GM12801 (cell line): ENCODE measurements around the gene UFD1.

Experiments used
- CTCF ChIP-seq: IDR thresholded peaks from one replicate; pipeline ENCODE4 v1.5.1; 2011; ENCODE audit warnings: control low read depth; ENCODE audit not compliant: insufficient read length; ENCODE audit errors: extremely low read depth

The UFD1 gene

DNA sequence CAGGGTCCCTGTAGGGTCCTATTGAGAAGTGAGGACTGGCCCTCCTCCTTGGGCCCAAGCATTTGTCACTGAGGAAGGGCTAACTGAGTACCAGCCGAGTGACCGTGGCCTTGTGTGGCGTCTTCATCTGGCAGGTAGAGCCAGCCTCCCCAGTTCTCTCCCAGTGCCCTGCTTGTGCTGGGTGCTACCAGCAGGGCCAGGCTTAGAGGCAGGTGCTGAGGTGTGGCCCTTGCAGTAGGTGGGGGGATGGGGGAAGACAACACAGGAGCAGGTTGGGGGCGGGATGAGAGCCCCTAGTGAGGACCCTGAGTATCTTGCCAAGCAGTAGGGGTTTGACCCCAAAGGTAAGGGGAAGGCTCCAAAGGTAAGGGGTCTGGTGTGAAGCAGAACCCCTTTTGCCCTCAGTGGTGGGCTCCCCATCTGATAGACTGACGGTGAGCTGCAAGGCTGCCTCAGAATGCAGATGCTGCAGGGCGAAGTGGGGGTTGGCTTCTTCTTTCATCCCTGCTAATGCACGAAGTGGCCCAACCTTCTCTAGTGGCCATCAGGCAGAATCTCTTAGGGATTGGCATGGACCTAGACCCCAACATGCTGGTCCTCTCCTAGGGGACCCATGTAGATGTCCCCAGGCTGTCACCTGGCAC lies 20.4 kb upstream of the UFD1 start:
- TF ChIP-seq CTCF: no peak

DNA sequence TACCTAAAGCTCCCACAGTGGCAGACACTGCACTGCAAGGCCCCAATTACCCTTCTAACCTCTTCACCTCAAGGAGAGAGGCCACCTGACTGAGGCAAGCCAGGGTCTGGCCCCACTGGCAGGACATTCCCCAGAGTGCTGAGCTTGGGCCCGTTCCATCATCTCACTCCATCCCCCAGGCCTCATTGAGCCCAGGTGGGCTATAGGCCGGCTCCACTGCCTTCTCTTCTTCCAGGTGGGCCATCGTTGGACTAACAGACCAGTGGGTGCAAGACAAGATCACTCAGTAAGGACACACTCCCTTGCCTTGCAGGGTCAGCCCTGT lies 19.8 kb upstream of the UFD1 start:
- no peak for TF ChIP-seq CTCF

DNA sequence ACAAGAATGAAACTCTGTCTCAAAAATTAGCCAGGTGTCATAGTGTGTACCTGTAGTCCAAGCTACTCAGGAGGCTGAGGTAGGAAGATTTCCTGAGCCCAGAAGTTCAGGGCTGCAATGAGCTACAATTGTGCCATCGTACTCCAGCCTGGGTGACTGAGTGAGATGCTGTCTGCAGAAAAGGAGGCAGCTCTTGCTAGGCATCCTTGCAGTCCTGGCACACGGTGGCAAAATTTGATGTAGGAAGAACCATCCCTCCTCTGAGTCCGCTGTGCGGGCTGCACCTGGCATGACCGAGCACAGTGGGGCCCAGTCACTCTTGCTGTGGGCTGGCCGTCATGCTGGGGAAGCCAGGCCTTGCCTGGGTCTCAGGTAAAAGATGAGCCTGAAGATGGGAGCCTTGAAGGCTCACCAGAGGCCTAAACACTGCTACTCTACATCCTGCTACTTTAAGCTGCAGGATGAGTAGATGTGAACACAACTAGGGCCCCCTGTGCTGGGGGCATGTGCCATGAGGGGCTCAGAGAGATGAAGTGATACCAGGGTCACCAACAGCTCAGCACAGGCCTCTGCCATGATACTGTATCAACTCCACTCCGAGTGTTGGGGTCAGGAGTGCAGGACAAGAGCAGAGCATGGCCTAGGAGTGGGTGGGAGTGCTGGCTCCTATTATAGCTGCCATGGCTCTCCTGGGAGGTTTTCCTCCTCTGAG lies 19.3 kb upstream of the UFD1 start:
- TF ChIP-seq CTCF: no peak

DNA sequence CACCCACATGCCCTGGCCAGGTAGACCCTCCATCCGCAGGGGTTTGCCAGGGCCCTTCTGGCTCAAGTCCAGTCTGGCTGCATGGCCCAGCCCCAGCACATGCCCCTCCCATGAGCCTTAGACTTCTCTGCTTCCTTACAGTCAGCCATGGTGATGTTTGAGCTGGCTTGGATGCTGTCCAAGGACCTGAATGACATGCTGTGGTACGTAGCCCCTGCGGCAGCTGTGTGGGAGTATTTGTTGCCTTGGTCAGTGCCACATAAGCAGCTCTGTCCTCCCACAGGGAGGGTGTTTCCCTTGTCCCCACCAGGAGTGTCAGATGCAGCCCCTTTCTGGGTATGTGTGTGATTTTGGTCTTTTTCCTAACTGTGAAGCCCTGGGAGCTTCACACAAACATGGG lies 18.3 kb upstream of the UFD1 start:
- TF ChIP-seq CTCF: no peak

DNA sequence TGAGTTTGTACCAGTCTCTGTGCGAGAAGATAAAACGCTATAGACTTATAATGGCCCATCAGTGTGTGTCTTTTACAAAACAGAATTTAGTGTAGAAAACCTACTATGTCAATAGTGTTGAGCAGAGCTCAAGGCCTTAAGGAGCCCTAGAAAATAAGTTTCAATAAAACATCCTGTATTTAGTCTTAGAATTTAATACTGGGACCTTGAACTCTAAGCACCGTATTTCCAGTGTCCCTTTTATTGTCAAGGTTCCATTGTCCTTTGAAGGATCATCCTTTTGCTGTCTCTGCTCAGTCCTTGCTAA lies 17.3 kb upstream of the UFD1 start:
- TF ChIP-seq CTCF: no peak

GRCh38 chr22:19495562-19496323 lies 16.8 kb upstream of the UFD1 start:
- TF ChIP-seq CTCF: no peak

- no peak for TF ChIP-seq CTCF
These were observed 15.7 kb upstream of the UFD1 start for GRCh38 chr22:19494676-19495173.
